Right ventricle myocardium superior (tissue), 1 donor: Measurements from ENCODE around the gene AFF2. TPM values are rescaled to one million over a fixed set of nuclear protein-coding genes. Genes with fewer than 3 reads are reported as not detected.
A peak's percentile ranks its signal among the peaks of the same experiment; 100 is the strongest.

Experiments
- ATAC-seq: fragments of 200-7000 bp; cut with Tn5 transposase; one replicate; pipeline ENCODE4 v1.9.1; 2020; ENCODE audit warnings: mild to moderate bottlenecking; ENCODE audit not compliant: poor library complexity
- DNase-seq: peaks from one replicate; pipeline ENCODE4 v3.0.0-alpha.2; 2020
- intact Hi-C: fragments of 100-400 bp; cut with DNase I; formaldehyde crosslinking; loops from one replicate; pipeline ENCODE4 v1.11.2; 2022
- long read RNA-seq: library from polyadenylated mRNA; unstranded; transcript quantifications from one replicate; pipeline ENCODE4 v2.0.0, GENCODE V29; 2021
- total RNA-seq: library from RNA; stranded (reverse); fragmentation: NEBNext Ultra II Directional; extraction: Animal tissue kit (Norgen Biotek cat#: 25700); gene quantifications from one replicate; pipeline ENCODE4 v1.2.1, GENCODE V29; 2021
- donor health status: DM: no; HTN: yes; CAD: no; lungs with severe emphysema.

AFF2 gene
- total RNA-seq: 0.24 TPM
- long read RNA-seq: 0 reads

- ATAC-seq: peak; percentile 39
- DNase-seq: peak; percentile 42
Measured at GRCh38 chrX:148500423-148501385, at the start of gene AFF2. TSS of gene AFF2 (plus strand) at chrX:148500617. CDS start at chrX:148501098, 481 bp downstream.

GRCh38 chrX:148457279-148457678 lies 43.1 kb upstream of the AFF2 start:
- intact Hi-C loops: no loop called here

More at GRCh38 chrX:148500423-148501385, at the start of gene AFF2:
- intact Hi-C loops: no loop called here

DNA sequence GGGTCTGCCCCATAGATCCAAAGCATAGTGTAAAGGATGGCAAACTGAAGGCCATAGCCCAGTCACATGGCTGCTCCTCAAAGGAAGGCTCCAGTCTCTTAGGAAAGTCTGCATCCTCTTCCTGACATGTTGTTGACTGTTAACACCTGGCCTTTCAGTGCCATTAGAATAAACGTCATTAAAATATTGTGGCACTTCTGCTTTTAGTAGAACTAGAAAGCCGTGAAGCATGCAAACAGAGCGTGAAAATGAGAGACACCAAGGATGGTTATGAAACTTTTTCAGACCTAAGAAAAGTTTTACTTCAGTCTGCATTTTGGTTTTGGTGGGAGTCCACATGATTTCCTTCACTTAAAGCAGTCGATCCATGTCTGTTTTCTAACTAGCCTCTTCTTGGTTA lies 41.1 kb upstream of the AFF2 start:
- ATAC-seq: no peak
- intact Hi-C loops: no loop called here

More at GRCh38 chrX:148457279-148457678, 43.1 kb upstream of the AFF2 start:
- DNase-seq (no peak), ATAC-seq (no peak)

DNA sequence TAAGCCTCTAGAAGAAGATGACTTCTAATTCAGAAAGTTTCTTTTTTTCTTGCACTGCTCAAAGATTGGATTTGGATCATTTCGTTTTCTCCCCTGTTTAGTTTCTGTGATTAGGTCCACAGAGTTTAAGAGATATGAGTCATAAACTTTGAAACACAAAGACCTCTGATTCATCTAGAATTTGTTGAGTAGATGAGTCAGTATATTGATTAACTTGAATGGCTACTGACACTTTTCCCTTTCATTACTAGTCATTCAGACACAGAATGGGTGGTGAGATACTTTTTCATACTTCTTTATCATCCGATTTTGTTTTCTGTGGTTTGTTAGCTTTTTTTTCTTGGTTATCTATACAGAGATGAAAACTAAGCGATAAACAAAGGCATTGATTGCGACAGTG lies 34.1 kb upstream of the AFF2 start:
- ATAC-seq: no peak
- intact Hi-C loops: no loop called here
- no peak for DNase-seq

More for the DNA sequence above, 41.1 kb upstream of the AFF2 start:
- DNase-seq: no peak

GRCh38 chrX:148470324-148470723 lies 30.1 kb upstream of the AFF2 start:
- no peak for ATAC-seq
- DNase-seq: no peak
- intact Hi-C loops: no loop called here

DNA sequence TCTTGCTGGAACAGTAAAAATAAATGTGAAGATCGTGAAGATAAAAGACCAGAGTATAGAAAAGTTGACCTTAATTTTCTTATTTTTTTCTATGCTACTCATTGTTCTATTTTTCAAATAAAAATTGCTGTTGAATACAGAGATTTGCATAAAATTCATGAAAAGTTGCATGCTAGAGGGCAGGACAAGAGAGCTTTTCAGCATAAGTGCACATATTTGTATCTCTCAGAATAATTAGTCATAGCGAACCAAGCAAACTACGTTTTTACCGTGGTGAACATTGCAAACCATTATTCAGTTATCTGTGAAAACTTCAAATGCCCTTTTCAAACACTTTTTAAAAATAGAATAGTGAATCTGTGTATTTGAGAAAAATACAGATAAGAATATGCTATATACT lies 26.4 kb upstream of the AFF2 start:
- intact Hi-C loops: no loop called here
- no peak for ATAC-seq

DNA sequence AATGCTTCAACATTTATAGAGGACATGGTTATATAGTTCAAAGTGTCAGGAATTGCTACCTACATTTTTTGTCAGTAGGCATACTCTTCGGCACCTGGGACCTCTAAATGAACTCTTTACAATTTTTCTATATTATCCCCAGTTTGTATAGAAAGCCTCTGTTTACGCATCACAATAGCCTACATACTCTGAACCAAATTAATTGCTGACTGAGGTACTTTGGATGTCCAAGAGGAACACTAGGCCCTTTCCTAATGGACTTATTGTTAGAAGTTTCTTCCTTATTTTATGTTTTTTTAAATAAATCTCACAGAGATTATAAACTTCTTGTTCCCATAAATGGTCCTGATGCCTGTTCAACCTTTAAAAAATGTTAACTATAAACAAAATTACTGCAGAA lies 8.4 kb upstream of the AFF2 start:
- DNase-seq: no peak
- no peak for ATAC-seq
- intact Hi-C loops: no loop called here

More for the DNA sequence above, 26.4 kb upstream of the AFF2 start:
- no peak for DNase-seq

GRCh38 chrX:148495176-148495575 lies 5.2 kb upstream of the AFF2 start:
- DNase-seq (no peak), ATAC-seq (no peak)
- intact Hi-C loops: no loop called here

GRCh38 chrX:148498067-148498466 lies 2.4 kb upstream of the AFF2 start:
- intact Hi-C loops: no loop called here
- no peak for ATAC-seq
- DNase-seq: no peak

DNA sequence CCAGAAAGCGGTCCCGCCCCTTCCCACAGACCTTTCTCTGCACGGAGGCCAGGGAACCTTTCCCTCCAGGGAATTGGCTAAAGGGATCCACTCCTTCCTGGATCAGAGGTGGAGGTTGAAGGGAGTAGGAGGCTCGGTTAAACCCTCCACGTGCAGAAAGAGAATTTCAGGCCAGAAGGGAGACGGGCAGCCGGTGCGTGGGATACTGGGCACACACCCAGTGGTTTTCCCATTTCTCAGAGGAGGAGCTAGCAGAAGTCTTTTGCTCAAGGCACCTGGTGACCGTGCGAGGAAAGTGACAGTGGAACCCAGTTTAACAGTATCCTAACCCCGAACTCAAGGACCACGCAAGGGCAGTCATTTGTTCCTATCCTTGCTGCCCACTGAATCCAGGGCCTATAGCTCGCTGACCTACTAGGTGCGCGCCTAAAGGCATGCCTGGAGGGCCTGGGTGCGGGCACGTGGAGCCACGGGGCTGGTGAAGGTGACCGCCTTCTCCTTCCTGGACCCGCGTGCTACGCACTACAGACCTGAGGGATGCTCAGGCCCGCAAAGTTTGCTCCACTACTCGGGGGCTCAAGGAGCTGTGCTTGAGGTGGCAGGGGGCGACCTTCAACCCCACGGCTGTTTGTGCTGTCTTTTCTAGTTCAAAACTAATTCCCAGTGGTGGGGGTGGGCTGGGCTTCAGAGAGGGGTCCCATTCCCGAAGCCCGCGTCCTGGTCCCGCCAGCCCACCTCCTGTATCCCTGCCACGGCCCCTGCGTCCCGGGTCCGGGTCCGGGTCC lies 587 bp upstream of the AFF2 start:
- intact Hi-C loops: no loop called here
- no peak for DNase-seq
- no peak for ATAC-seq

DNA sequence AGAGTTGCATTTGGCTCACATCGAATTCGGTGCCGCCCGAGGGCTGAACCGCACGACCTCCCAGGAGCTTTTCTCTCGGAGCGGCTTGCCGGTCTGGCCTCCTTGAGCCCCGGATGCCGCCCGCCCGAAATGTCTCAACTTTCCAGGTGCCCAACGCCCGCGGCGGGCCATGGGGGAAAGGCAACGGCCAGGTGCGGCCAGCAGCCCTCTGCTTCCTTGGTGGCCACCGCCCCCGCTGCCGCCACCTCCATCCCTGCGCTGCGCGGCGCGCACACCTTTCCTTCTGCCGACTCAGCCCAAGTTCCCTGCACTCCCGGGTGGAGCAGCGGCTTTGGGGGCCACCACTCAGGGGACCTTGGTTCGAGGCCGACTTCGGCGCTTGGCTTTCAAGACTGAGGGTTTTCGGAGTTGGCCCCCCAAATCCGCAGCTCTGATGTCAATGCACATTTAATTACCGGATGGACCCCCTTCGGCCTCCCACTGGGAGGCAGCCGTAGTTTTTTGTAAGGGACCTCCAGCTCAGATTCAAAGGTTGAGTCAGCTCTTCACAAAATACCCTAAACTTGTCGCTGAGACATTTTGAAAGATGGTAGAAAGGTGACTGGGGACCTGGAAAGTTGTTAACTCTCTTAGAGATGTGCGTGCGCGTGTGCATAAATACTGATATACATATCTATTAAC lies 1.1 kb downstream of the AFF2 start:
- intact Hi-C loops: no loop called here
- no peak for ATAC-seq
- peak; percentile 17 for DNase-seq

GRCh38 chrX:148504506-148504905 lies 4.1 kb downstream of the AFF2 start:
- intact Hi-C loops: no loop called here
- ATAC-seq (no peak), DNase-seq (no peak)

GRCh38 chrX:148507418-148507817 lies 7.0 kb downstream of the AFF2 start:
- intact Hi-C loops: no loop called here
- ATAC-seq: no peak
- DNase-seq: no peak

DNA sequence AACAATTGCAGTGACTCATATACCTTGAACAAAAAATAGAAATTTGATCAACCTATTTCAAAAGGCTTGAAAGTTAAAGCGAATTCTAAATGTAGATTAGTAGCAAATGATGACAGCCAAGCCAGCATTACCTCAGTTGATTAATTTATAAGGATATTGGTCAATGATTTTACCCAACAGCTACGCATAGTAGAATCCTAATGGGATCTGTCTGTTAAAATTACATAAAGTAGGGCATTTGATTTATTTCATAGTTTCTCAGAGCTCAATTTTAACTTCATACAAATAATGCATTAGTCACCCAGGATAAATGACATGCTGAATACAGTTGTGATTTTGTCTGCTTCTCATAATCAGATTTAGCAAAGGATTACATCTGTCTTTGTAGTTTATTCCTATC lies 12.0 kb downstream of the AFF2 start:
- ATAC-seq (no peak), DNase-seq (no peak)
- intact Hi-C loops: no loop called here

DNA sequence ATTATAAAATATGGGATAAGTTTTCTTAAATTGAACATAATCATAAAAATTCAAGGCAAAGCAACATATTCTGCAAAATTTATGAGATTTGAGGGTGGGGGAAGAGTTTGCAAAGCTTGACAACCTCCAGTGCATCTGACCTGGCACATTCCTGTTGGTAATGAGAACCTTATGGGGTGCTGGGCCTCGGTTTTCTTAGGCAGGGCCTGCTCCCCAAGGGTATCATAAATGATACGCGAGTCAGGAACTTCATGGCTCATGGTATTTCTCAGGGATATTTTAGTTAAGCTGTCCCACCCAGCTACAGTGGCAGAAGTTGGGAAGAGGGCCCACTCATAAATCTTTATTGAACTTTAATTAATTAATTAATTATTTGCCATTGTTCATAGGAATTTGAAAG lies 13.2 kb downstream of the AFF2 start:
- intact Hi-C loops: no loop called here
- DNase-seq (no peak), ATAC-seq (no peak)

- intact Hi-C loops: no loop called here
- DNase-seq (no peak), ATAC-seq (no peak)
Measured at GRCh38 chrX:148517176-148517575, 16.8 kb downstream of the AFF2 start.

- intact Hi-C loops: no loop called here
- DNase-seq (no peak), ATAC-seq (no peak)
Measured at GRCh38 chrX:148522006-148522405, 21.6 kb downstream of the AFF2 start.

GRCh38 chrX:148523303-148524080 lies 23.1 kb downstream of the AFF2 start:
- intact Hi-C loops: no loop called here
- ATAC-seq (no peak), DNase-seq (no peak)
